ENCODE measurements around the gene CFAP58. TPM values are rescaled to one million over a fixed set of nuclear protein-coding genes. Genes with fewer than 3 reads are reported as not detected.

The CFAP58 gene
- total RNA-seq, 2 donors from 2014 or later, result 0.05 to 1.9 TPM

DNA sequence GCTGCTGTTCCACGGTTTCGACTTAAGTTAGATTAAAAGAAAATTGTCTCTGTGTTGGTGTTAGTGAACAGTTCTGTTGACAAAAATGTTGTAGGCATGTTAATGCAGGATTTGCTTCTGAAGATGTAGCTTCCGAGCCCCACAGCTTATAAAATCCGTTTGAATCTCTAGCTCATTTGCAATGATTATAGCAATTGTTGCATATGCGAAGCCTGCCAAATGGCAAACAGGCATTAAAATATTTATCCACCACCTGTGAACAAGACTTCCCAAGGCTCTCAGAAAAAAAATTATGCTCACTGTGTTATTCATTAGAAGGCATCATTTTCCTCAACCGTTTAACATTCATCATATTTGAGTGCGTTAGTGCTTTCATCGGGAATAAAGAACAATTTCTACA, 14.3 kb downstream of the CFAP58 start:
- no peaks in the 10 kb centered on the region for H3K27me3 ChIP-seq (replicated peaks; ENCODE audit: insufficient read depth)
- no peak overlapping the region for H3K4me3 ChIP-seq
- no peaks in the 10 kb centered on the region for H3K36me3 ChIP-seq
- intact Hi-C loops (cut with DNase I), result no loop called here
- TF ChIP-seq POLR2A (IDR thresholded peaks at IDR 0.05), result no peak
- TF ChIP-seq, protein P1, sequence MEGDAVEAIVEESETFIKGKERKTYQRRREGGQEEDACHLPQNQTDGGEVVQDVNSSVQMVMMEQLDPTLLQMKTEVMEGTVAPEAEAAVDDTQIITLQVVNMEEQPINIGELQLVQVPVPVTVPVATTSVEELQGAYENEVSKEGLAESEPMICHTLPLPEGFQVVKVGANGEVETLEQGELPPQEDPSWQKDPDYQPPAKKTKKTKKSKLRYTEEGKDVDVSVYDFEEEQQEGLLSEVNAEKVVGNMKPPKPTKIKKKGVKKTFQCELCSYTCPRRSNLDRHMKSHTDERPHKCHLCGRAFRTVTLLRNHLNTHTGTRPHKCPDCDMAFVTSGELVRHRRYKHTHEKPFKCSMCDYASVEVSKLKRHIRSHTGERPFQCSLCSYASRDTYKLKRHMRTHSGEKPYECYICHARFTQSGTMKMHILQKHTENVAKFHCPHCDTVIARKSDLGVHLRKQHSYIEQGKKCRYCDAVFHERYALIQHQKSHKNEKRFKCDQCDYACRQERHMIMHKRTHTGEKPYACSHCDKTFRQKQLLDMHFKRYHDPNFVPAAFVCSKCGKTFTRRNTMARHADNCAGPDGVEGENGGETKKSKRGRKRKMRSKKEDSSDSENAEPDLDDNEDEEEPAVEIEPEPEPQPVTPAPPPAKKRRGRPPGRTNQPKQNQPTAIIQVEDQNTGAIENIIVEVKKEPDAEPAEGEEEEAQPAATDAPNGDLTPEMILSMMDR (IDR thresholded peaks at IDR 0.05), result no peak
- no peak for TF ChIP-seq POLR2AphosphoS5 (IDR thresholded peaks at IDR 0.05)
- H3K27ac ChIP-seq, result no peak overlapping the region
- DNase-seq (ENCODE audit: low spot score), result no peak
- 38% methylated on average over 8 of the region's 8 CpGs for WGBS
- no peaks in the 10 kb centered on the region for H3K9me3 ChIP-seq
- no peaks in the 10 kb centered on the region for H3K4me1 ChIP-seq (replicated peaks)

DNA sequence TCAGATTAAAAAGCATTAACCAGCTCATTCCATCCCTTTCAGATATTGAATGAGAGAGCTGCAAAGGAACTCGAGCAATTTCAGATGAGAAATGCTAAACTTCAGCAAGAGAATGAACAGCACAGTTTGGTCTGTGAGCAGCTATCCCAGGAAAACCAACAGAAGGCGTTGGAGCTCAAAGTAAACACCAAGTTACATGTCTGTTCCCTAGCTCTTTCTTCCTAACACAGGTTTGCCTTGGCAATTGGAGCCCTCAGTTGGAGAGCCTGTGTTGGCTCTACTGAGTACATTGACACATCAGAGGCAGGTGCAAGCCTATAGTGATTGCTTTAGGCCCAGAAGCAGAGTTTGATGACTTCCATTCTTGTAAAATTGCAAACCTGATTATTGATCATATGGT, 14.7 kb downstream of the CFAP58 start:
- TF ChIP-seq POLR2AphosphoS5 (IDR thresholded peaks at IDR 0.05) (peak; percentile 55), POLR2A (IDR thresholded peaks at IDR 0.05) (no peak)
- TF ChIP-seq, protein P1 (IDR thresholded peaks at IDR 0.05), result no peak
- intact Hi-C loops (cut with DNase I), result no loop called here
- no peaks in the 10 kb centered on the region for H3K27me3 ChIP-seq (replicated peaks; ENCODE audit: insufficient read depth)
- H3K4me1 ChIP-seq (replicated peaks), result no peaks in the 10 kb centered on the region
- DNase-seq (ENCODE audit: low spot score), result peak; percentile 37
- H3K9me3 ChIP-seq, result no peaks in the 10 kb centered on the region
- 32% methylated on average over 2 of the region's 2 CpGs for WGBS
- H3K4me3 ChIP-seq, result no peak overlapping the region
- H3K27ac ChIP-seq, result no peak overlapping the region
- H3K36me3 ChIP-seq, result no peaks in the 10 kb centered on the region

DNA sequence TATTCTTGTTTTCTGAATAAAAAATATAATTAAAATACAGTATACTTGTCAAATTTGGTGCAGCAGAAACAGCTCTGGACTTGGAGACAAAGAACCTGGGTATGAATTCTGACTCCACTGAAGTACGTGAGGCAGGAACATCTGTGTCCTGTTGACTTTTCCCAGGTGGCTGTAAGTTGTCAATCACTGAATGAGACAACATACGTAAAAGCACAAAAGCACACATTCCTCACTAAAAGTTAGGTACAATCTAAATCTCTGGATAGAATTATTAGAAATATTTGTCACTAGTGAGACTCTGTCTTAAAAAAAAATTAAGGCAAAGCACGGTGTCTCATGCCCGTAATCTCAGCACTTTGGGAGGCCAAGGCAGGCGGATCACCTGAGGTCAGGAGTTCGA, 18.1 kb downstream of the CFAP58 start:
- WGBS, result 91% methylated on average over 6 of the region's 6 CpGs
- H3K27me3 ChIP-seq (replicated peaks; ENCODE audit: insufficient read depth), result no peaks in the 10 kb centered on the region
- TF ChIP-seq POLR2AphosphoS5 (IDR thresholded peaks at IDR 0.05), result no peak
- TF ChIP-seq POLR2A (IDR thresholded peaks at IDR 0.05), result no peak
- TF ChIP-seq, protein P1 (IDR thresholded peaks at IDR 0.05), result no peak

DNA sequence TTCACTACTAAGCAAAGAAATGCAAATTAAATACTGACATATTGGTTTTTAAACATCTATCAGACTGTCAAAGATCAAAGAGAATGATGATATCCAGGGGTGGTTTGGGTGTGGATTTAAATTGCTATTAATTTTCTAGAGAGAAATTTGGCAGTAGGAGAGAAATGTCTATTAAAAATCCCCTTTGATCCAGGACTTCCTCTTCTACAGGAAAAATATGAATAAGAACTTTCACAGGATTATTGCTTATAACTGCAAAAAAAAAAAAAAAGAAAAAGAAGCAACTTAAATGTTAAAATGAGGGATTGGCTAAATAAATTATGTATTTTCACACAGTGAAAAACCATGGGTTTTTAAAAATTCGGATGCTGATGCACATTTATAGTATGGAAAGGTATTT, 21.0 kb downstream of the CFAP58 start:
- intact Hi-C loops (cut with DNase I), result no loop called here
- 45% methylated on average over 1 of the region's 1 CpG for whole genome bisulfite sequencing

More for the DNA sequence above, 18.1 kb downstream of the CFAP58 start:
- no peak for DNase-seq (ENCODE audit: low spot score)
- intact Hi-C loops (cut with DNase I), result no loop called here
- Histone ChIP-seq H3K4me3 (no peak overlapping the region), H3K9me3 (no peaks in the 10 kb centered on the region), H3K27ac (no peak overlapping the region), H3K4me1 (replicated peaks) (no peaks in the 10 kb centered on the region), H3K36me3 (no peaks in the 10 kb centered on the region)

DNA sequence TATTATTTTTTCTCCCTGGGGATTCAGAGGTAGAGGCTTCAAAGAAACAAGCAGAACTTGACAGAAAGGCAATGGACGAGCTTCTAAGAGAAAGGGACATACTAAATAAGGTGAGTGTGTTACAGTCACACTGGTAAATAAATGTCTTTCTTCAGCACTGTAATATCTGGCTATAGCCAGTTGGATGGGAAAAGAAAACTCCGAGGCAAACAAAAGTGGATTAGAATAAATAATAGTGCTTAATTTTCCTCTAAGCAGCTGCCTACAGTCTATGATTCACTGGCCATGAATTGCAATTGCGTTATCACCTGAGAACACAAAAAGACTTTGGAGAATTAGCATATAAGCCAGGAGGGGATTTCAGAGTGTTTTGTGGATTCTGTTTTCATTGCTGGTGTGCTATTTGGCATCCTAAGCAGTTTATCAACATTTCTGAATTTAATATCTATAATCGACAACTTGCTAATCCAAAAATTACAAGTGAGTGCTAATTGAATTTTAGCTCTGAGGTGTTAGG, 23.2 kb downstream of the CFAP58 start:
- intact Hi-C loops (cut with DNase I), result no loop called here
- no peak for DNase-seq (ENCODE audit: low spot score)
- Histone ChIP-seq H3K27ac (no peak overlapping the region), H3K4me3 (no peak overlapping the region), H3K9me3 (no peaks in the 10 kb centered on the region), H3K4me1 (replicated peaks) (no peaks in the 10 kb centered on the region), H3K36me3 (no peaks in the 10 kb centered on the region), H3K27me3 (replicated peaks; ENCODE audit: insufficient read depth) (no peaks in the 10 kb centered on the region)
- TF ChIP-seq, protein P1 (IDR thresholded peaks at IDR 0.05), result no peak
- no peak for TF ChIP-seq POLR2A (IDR thresholded peaks at IDR 0.05)
- no peak for TF ChIP-seq POLR2AphosphoS5 (IDR thresholded peaks at IDR 0.05)
- WGBS, result 76% methylated on average over 4 of the region's 4 CpGs

More for the DNA sequence above, 21.0 kb downstream of the CFAP58 start:
- no peak for DNase-seq (ENCODE audit: low spot score)
- no peaks in the 10 kb centered on the region for H3K9me3 ChIP-seq
- no peak overlapping the region for H3K4me3 ChIP-seq
- H3K27ac ChIP-seq, result no peak overlapping the region
- no peaks in the 10 kb centered on the region for H3K4me1 ChIP-seq (replicated peaks)
- TF ChIP-seq, protein P1 (IDR thresholded peaks at IDR 0.05), result no peak
- TF ChIP-seq POLR2AphosphoS5 (IDR thresholded peaks at IDR 0.05), result no peak
- TF ChIP-seq POLR2A (IDR thresholded peaks at IDR 0.05), result no peak
- H3K27me3 ChIP-seq (replicated peaks; ENCODE audit: insufficient read depth), result no peaks in the 10 kb centered on the region
- H3K36me3 ChIP-seq, result no peaks in the 10 kb centered on the region

All from prostate gland (tissue), 2 donors.